ENCODE measurements around the gene TSPYL2. TPM values are rescaled to one million over a fixed set of nuclear protein-coding genes. Genes with fewer than 3 reads are reported as not detected.

The TSPYL2 gene
- total and polyA plus RNA-seq, 2 of the 8 experiments (the other 6 are each of a cell fraction or from before 2014, with no cell fraction given) = 13.4 to 13.7 TPM

GRCh38 chrX:53095796-53096195 lies 13.6 kb downstream of the TSPYL2 start (continued):
- no peak for TF ChIP-seq POU5F1 (IDR thresholded peaks at IDR 0.05; ENCODE audit: low read depth, low read length)
- no peak for TF ChIP-seq KDM1A (IDR thresholded peaks at IDR 0.05; ENCODE audit: borderline replicate concordance, low read length)
- TF ChIP-seq JUND (IDR thresholded peaks at IDR 0.05; ENCODE audit: low read length) = no peak
